WI38 (cell line): ENCODE measurements around the gene QPCT.

Experiments used
- H3K4me3 ChIP-seq: 2 replicates; pipeline ENCODE4 v1.5.1; 2011; ENCODE audit warnings: low read depth, mild to moderate bottlenecking, control low read depth, low read length
- CTCF ChIP-seq: IDR thresholded peaks from 2 replicates; pipeline ENCODE4 v1.5.1; 2012; ENCODE audit warnings: low read depth, mild to moderate bottlenecking, control low read depth, low read length

Gene QPCT

GRCh38 chr2:37418956-37419355 is 74.5 kb downstream of the QPCT start:
- no peak overlapping the region for H3K4me3 ChIP-seq
- no peak for TF ChIP-seq CTCF

GRCh38 chr2:37421686-37422085 is 77.3 kb downstream of the QPCT start:
- TF ChIP-seq CTCF, result no peak

GRCh38 chr2:37422816-37423215 is 78.4 kb downstream of the QPCT start:
- no peak overlapping the region for H3K4me3 ChIP-seq
- no peak for TF ChIP-seq CTCF

More at GRCh38 chr2:37421686-37422085, 77.3 kb downstream of the QPCT start:
- H3K4me3 ChIP-seq, result no peak overlapping the region
